GM21526 (cell line): ENCODE results near the gene GAGE1.
"Not testable (repeated sequence)": the region's sequence is repeated elsewhere in the genome, so short reads cannot be mapped to it uniquely, and the experiment has no call there.

Experiments
- ATAC-seq: cut with Tn5 transposase; IDR thresholded peaks from one replicate; pipeline ENCODE4 v1.9.1; 2021; ENCODE audit warnings: moderate library complexity; ENCODE audit not compliant: unreplicated experiment, low FRiP score

The GAGE1 gene, protein sequence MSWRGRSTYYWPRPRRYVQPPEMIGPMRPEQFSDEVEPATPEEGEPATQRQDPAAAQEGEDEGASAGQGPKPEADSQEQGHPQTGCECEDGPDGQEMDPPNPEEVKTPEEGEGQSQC

DNA sequence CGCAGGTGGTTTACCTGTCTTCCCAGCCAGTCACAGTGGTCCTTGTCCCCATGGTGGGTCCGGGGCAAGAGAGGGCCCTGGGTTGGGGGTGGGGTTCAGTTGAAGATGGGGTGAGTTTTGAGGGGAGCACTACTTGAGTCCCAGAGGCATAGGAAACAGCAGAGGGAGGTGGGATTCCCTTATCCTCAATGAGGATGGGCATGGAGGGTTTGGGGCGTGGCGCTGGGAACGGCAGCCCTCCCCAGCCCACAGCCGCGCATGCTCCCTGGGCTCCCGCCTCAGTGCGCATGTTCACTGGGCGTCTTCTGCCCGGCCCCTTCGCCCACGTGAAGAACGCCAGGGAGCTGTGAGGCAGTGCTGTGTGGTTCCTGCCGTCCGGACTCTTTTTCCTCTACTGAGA lies at the start of gene GAGE1:
TSS of gene GAGE1 (plus strand) at position 301 of the 400 bp plus-strand sequence. CDS start 1,155 bp downstream, outside the sequence.
- not testable (repeated sequence) for ATAC-seq

DNA sequence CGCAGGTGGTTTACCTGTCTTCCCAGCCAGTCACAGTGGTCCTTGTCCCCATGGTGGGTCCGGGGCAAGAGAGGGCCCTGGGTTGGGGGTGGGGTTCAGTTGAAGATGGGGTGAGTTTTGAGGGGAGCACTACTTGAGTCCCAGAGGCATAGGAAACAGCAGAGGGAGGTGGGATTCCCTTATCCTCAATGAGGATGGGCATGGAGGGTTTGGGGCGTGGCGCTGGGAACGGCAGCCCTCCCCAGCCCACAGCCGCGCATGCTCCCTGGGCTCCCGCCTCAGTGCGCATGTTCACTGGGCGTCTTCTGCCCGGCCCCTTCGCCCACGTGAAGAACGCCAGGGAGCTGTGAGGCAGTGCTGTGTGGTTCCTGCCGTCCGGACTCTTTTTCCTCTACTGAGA lies 47.8 kb upstream of the GAGE1 start, which contains the start of gene GAGE12E:
TSS of gene GAGE12E (plus strand) at position 301 of the 400 bp plus-strand sequence. CDS start 1,155 bp downstream, outside the sequence.
- ATAC-seq = not testable (repeated sequence)

DNA sequence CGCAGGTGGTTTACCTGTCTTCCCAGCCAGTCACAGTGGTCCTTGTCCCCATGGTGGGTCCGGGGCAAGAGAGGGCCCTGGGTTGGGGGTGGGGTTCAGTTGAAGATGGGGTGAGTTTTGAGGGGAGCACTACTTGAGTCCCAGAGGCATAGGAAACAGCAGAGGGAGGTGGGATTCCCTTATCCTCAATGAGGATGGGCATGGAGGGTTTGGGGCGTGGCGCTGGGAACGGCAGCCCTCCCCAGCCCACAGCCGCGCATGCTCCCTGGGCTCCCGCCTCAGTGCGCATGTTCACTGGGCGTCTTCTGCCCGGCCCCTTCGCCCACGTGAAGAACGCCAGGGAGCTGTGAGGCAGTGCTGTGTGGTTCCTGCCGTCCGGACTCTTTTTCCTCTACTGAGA lies 38.3 kb upstream of the GAGE1 start, which contains the start of gene GAGE12F:
TSS of gene GAGE12F (plus strand) at position 301 of the 400 bp plus-strand sequence. CDS start 1,155 bp downstream, outside the sequence.
- not testable (repeated sequence) for ATAC-seq

DNA sequence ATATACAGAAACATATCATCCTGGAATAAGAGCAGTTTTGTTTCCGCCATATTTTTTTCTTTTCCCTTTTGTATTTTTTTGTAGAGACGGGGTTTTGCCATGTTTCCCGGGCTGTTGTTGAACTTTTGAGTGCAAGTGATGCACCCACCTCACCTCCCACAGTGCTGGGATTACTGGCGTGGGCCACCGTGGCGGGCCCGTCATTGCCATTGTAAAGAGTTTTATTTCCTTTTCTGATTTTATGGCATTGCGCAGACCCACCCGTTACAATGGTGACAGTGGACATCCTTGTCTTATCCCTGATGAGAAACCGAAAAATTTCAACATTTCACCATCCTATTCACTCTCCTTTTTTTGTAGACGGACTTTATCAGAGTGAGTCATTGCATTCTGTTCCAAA lies 30.1 kb upstream of the GAGE1 start:
- not testable (repeated sequence) for ATAC-seq

DNA sequence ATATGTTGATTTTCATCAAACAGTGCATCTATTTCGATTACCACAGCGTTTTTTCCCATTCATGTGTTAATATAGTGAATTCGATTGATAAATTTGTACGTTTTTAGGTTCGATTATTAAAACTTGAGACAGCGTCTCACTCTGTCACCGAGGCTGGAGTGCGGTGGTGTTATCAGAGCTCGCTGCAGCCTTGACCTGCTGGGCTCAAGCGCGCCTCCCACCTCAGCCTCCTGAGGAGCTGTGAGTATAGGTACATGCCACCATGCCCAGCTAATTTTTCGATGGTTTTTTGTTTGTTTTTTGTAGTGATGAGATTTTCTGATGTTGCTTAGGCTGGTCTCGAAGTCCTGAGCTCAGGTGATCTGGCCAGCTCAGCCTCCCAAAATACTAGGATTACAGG lies 29.7 kb upstream of the GAGE1 start:
- ATAC-seq = not testable (repeated sequence)

DNA sequence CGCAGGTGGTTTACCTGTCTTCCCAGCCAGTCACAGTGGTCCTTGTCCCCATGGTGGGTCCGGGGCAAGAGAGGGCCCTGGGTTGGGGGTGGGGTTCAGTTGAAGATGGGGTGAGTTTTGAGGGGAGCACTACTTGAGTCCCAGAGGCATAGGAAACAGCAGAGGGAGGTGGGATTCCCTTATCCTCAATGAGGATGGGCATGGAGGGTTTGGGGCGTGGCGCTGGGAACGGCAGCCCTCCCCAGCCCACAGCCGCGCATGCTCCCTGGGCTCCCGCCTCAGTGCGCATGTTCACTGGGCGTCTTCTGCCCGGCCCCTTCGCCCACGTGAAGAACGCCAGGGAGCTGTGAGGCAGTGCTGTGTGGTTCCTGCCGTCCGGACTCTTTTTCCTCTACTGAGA lies 28.7 kb upstream of the GAGE1 start, which contains the start of gene GAGE12G:
TSS of gene GAGE12G (plus strand) at position 301 of the 400 bp plus-strand sequence. CDS start 1,155 bp downstream, outside the sequence.
- not testable (repeated sequence) for ATAC-seq

DNA sequence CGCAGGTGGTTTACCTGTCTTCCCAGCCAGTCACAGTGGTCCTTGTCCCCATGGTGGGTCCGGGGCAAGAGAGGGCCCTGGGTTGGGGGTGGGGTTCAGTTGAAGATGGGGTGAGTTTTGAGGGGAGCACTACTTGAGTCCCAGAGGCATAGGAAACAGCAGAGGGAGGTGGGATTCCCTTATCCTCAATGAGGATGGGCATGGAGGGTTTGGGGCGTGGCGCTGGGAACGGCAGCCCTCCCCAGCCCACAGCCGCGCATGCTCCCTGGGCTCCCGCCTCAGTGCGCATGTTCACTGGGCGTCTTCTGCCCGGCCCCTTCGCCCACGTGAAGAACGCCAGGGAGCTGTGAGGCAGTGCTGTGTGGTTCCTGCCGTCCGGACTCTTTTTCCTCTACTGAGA lies 19.2 kb upstream of the GAGE1 start, which contains the start of gene GAGE12H:
TSS of gene GAGE12H (plus strand) at position 301 of the 400 bp plus-strand sequence. CDS start 1,155 bp downstream, outside the sequence.
- not testable (repeated sequence) for ATAC-seq

DNA sequence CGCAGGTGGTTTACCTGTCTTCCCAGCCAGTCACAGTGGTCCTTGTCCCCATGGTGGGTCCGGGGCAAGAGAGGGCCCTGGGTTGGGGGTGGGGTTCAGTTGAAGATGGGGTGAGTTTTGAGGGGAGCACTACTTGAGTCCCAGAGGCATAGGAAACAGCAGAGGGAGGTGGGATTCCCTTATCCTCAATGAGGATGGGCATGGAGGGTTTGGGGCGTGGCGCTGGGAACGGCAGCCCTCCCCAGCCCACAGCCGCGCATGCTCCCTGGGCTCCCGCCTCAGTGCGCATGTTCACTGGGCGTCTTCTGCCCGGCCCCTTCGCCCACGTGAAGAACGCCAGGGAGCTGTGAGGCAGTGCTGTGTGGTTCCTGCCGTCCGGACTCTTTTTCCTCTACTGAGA lies 9.6 kb upstream of the GAGE1 start, which contains the start of gene GAGE2A:
TSS of gene GAGE2A (plus strand) at position 301 of the 400 bp plus-strand sequence. CDS start 1,155 bp downstream, outside the sequence.
- ATAC-seq = not testable (repeated sequence)

DNA sequence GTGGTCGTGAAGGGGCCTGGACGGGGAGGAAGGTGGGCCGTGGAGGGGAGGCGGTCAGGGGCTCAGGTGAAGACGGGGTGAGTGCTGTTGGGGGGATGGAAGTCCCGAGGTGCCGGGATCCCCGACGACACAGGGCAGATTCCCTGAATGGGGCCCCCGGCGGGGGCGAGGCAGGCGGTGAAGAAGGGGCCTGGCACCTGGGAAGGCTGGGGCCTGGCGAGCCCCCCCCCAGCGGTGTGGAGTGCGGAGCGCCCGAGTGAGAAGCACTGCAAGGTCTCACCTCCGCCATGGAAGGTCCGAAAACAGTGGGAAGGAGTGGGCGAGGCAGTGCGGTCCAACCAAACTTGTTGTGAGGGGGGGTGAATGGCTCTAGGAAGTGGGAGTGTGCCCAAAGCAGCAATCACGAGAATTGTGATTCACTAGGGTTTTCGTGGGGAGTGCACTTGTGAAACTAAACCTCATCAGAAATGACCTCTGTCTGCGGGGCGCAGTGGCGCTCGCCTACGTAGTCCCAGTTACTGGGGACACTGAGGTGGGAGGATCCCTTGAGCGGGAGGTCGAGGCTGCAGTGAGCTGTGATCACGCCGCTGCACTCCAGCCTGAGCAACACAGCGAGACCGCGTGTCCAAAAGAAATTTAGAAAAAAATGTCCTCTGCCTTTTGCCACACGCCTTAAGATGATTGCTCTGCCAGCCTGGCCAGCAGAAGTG lies 8.9 kb upstream of the GAGE1 start:
- ATAC-seq = not testable (repeated sequence)

DNA sequence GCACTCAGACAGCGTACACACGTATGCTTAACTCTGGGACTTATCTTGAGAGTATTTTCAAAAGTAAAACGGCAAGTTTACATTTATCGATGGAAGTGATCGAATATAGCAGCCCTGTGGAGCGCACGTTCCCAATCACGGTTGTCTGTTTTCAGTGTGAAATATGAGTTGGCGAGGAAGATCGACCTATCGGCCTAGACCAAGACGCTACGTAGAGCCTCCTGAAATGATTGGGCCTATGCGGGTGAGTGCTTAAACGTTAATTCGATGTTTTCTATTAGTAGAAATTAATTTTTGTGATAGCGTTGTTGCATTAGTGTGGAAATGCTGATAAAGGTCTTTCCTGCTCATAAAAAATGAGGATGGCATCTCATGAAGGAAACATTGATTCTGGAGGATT lies 8.3 kb upstream of the GAGE1 start:
- ATAC-seq = not testable (repeated sequence)

DNA sequence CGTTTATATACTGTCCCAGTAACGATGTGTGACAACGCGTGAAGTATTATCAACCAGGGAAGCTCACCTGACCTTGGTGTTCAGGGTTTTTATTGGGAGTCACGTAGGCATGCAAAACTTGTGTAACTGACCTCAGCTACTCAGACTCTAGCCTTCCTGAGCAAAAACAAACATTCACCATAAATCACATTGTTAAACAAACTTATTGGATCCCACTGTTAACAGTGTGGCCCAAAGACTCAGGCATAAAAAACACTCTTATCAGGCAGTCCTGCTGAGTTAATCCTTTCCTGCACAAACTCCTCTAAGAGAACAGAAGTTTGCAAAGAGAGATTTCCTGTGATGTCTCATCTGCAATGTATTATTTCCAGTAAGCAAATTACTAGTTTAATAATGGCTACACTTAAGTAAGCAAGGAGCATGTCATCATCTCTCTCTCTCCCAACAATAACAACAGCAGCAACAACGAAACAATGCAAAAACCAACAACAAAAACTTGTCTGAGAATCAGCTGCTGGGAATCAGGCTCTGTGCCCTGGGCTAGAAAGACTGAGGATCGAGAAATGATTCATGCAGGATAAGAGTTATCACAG lies 12.0 kb downstream of the GAGE1 start:
- no peak for ATAC-seq

DNA sequence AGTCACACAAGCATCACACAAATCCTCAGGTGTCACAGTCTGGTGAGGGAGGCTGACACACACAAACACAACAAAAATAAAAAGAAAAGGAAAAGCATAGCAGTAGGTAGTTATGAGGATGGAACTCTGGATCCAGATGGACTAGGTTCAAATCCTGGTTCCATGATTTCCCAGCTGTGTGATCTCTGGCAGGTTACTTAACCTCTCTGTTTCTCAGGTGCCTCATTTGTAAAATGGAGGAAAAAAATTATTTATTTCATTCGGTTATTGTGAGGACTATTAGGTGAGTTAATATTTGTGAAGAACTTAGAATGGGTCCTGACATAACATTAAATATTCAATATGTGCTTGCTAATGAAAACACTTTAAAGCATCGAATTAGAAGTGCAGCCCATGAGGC lies 19.8 kb downstream of the GAGE1 start:
- ATAC-seq = no peak

DNA sequence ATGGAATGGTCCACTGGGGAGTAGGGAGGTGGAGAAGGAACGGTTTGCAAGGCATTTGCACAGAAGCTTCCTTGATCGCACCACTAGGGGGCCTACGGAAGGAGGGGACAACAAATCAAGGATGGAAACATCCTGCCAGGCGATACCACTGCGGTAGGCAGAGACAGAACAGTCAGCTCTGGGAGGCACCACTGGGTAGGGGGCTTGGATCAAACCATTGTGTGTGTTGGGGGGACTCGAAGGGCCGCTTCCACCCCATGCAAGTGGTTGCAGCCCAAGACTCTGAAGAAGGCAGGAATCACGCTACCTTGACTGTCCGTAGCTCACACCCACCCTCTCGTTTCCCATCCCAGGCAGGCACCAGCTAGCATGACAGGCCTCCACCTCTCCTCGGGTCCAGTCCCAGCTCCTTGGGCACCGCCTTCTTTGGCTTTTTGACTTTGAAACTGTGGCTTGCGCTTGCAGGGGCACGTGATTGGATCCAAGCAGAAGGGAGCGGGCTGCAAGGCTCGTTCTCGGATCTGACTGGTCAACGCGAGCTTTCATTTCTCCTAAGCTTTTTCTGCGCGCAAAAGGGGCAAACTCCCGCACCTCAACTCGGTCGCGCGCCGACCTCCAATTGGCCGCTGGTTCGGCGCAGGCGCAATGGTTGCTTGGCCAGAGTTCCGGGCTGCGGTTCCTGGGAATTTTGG lies 28.4 kb downstream of the GAGE1 start:
- ATAC-seq = no peak

DNA sequence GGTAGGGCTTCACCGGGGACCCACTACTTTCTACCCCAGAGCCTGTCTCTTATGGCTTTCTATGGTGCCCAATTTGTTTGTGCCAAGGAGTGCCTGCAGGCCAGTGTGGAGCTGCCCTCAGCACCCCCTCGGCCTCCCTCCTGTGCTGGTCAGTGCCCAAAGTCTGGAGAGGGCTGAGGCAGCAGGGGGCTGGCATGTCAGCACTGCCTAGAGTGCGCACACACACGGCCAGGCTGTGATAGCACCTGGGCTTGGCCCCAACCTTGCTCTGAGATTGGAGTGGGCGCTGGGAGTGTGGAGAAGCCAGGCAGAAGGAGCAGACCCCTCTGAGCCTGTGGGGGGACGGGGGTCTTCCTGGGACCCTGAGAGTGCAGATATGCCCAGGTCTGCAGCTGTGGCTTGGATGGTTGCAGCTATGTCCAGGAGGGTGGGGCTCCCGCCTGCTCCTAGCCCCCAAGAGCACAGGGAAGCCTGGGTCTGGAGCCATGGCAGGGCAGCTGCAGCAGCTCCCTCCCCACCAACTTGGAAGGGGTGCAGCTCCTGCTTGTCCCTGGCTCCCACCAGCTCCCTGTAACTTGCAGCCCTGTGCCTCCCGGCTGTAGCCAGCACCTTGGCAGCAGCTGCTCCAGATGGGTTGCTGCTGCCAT lies 46.3 kb downstream of the GAGE1 start:
- ATAC-seq = no peak

DNA sequence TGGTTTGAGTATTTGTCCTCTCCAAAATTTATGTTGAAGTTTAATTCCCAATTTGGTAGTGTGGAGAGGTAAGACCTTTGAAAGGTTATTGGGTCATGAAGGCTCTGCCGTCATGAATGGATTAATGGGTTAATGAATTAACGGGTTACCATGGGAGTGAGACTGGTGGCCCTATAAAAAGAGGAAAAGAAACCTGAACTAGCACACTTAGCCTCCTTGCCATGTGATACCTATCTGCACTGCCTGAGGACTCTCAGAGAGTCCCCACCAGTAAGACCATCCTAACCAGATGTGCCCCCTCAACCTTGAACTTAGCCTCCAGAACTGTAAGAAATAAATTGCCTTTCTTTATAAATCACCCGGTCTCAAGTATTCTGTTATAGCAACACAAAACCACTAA lies 57.7 kb downstream of the GAGE1 start:
- no peak for ATAC-seq
